Measurements from ENCODE around the gene NETO1. TPM values are rescaled to one million over a fixed set of nuclear protein-coding genes. Genes with fewer than 3 reads are reported as not detected.

NETO1 gene, protein sequence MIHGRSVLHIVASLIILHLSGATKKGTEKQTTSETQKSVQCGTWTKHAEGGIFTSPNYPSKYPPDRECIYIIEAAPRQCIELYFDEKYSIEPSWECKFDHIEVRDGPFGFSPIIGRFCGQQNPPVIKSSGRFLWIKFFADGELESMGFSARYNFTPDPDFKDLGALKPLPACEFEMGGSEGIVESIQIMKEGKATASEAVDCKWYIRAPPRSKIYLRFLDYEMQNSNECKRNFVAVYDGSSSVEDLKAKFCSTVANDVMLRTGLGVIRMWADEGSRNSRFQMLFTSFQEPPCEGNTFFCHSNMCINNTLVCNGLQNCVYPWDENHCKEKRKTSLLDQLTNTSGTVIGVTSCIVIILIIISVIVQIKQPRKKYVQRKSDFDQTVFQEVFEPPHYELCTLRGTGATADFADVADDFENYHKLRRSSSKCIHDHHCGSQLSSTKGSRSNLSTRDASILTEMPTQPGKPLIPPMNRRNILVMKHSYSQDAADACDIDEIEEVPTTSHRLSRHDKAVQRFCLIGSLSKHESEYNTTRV
- total RNA-seq, result under 1 TPM in 1 of 4 donors, not detected in 3; 0.95 TPM

- peak within 1 kb of the TSS in 1 of 4 donors; percentile 26 for H3K4me3 ChIP-seq
- no peak within 1 kb of the TSS for H3K27ac ChIP-seq
- WGBS, 2 donors (ENCODE audit: low coverage in 1 of 2), result 32% methylated on average over 55 of the region's 85 CpGs; no CpG with 5 or more reads in 1 of the 2 donors
- no peak for DNase-seq
- TF ChIP-seq, protein P1, sequence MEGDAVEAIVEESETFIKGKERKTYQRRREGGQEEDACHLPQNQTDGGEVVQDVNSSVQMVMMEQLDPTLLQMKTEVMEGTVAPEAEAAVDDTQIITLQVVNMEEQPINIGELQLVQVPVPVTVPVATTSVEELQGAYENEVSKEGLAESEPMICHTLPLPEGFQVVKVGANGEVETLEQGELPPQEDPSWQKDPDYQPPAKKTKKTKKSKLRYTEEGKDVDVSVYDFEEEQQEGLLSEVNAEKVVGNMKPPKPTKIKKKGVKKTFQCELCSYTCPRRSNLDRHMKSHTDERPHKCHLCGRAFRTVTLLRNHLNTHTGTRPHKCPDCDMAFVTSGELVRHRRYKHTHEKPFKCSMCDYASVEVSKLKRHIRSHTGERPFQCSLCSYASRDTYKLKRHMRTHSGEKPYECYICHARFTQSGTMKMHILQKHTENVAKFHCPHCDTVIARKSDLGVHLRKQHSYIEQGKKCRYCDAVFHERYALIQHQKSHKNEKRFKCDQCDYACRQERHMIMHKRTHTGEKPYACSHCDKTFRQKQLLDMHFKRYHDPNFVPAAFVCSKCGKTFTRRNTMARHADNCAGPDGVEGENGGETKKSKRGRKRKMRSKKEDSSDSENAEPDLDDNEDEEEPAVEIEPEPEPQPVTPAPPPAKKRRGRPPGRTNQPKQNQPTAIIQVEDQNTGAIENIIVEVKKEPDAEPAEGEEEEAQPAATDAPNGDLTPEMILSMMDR (IDR thresholded peaks at IDR 0.05), result no peak
- TF ChIP-seq POLR2AphosphoS5 (IDR thresholded peaks at IDR 0.05), result no peak
- TF ChIP-seq EP300 (IDR thresholded peaks at IDR 0.05; ENCODE audit: low read depth), result no peak
- TF ChIP-seq POLR2A (IDR thresholded peaks at IDR 0.05), result no peak
- peaks cover 41% of the 10 kb centered on the region for H3K27me3 ChIP-seq
- no peaks in the 10 kb centered on the region for H3K36me3 ChIP-seq
- H3K4me1 ChIP-seq, result no peaks in the 10 kb centered on the region
- H3K9me3 ChIP-seq, result no peaks in the 10 kb centered on the region
- in situ Hi-C loops (cut with MboI; ENCODE audit: low pct_ligation_motif_present in 1 of 4, low pct_unique_long_range_greater_than_20kb in 1 of 4, low sequenced_read_pairs in 3 of 4), result no loop called here
- intact Hi-C loops (cut with DNase I; ENCODE audit: low total_unique reads), result no loop called here
Observed at GRCh38 chr18:72867746-72868584, at the start of gene NETO1. Gene NETO1, minus strand, starts transcription at chr18:72867987. Its CDS starts 696 bp downstream, at chr18:72867291.

GRCh38 chr18:72910045-72910444, 42.3 kb upstream of the NETO1 start:
- in situ Hi-C loops (cut with MboI; ENCODE audit: low pct_ligation_motif_present in 1 of 4, low pct_unique_long_range_greater_than_20kb in 1 of 4, low sequenced_read_pairs in 3 of 4), result no loop called here
- Histone ChIP-seq H3K4me3 (no peak overlapping the region), H3K4me1 (no peaks in the 10 kb centered on the region), H3K36me3 (no peaks in the 10 kb centered on the region), H3K9me3 (no peaks in the 10 kb centered on the region), H3K27ac (no peak overlapping the region), H3K27me3 (no peaks in the 10 kb centered on the region)
- no peak for DNase-seq
- TF ChIP-seq EP300 (IDR thresholded peaks at IDR 0.05; ENCODE audit: low read depth), result no peak
- no peak for TF ChIP-seq POLR2A (IDR thresholded peaks at IDR 0.05)
- TF ChIP-seq POLR2AphosphoS5 (IDR thresholded peaks at IDR 0.05), result no peak
- TF ChIP-seq, protein P1 (IDR thresholded peaks at IDR 0.05), result no peak
- WGBS, 2 donors (ENCODE audit: low coverage in 1 of 2), result 74 to 84% methylated on average over 4 to 5 of the region's 5 CpGs
- intact Hi-C loops (cut with DNase I; ENCODE audit: low total_unique reads), result no loop called here

GRCh38 chr18:72908181-72908580, 40.4 kb upstream of the NETO1 start:
- Histone ChIP-seq H3K4me1 (no peaks in the 10 kb centered on the region), H3K27ac (no peak overlapping the region), H3K36me3 (no peaks in the 10 kb centered on the region), H3K9me3 (no peaks in the 10 kb centered on the region), H3K4me3 (no peak overlapping the region), H3K27me3 (no peaks in the 10 kb centered on the region)
- DNase-seq, result no peak
- in situ Hi-C loops (cut with MboI; ENCODE audit: low pct_ligation_motif_present in 1 of 4, low pct_unique_long_range_greater_than_20kb in 1 of 4, low sequenced_read_pairs in 3 of 4) (no loop called here), intact Hi-C loops (cut with DNase I; ENCODE audit: low total_unique reads) (no loop called here)
- 39 to 83% methylated on average over 1 to 2 of the region's 2 CpGs for WGBS, 2 donors (ENCODE audit: low coverage in 1 of 2)
- no peak for TF ChIP-seq POLR2A (IDR thresholded peaks at IDR 0.05)
- TF ChIP-seq POLR2AphosphoS5 (IDR thresholded peaks at IDR 0.05), result no peak
- TF ChIP-seq, protein P1 (IDR thresholded peaks at IDR 0.05), result no peak
- no peak for TF ChIP-seq EP300 (IDR thresholded peaks at IDR 0.05; ENCODE audit: low read depth)

DNA sequence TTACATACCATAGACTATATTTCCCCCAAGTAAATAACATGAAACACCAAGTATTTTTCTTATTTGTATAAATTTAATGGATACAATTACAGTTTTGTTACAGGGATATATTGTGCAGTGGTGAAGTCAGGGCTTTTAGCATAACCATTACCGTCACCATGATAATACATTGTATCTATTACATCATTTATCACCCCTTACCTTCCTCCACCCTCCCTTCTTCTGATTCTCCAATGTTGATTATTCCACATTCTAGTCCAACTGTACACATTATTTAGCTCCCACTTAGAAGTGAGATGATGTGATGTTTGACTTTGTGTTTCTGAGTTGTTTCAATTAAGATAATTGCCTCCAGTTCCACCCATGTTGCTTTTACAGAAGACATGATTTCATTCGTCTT, 35.2 kb upstream of the NETO1 start:
- WGBS, 2 donors (ENCODE audit: low coverage in 1 of 2), result 79 to 95% methylated on average over 2 of the region's 2 CpGs
- Histone ChIP-seq H3K36me3 (no peaks in the 10 kb centered on the region), H3K4me3 (no peak overlapping the region), H3K27me3 (no peaks in the 10 kb centered on the region), H3K27ac (no peak overlapping the region), H3K9me3 (no peaks in the 10 kb centered on the region), H3K4me1 (no peaks in the 10 kb centered on the region)
- no peak for DNase-seq
- intact Hi-C loops (cut with DNase I; ENCODE audit: low total_unique reads), result no loop called here
- in situ Hi-C loops (cut with MboI; ENCODE audit: low pct_ligation_motif_present in 1 of 4, low pct_unique_long_range_greater_than_20kb in 1 of 4, low sequenced_read_pairs in 3 of 4), result no loop called here
- TF ChIP-seq, protein P1 (IDR thresholded peaks at IDR 0.05), result no peak
- TF ChIP-seq EP300 (IDR thresholded peaks at IDR 0.05; ENCODE audit: low read depth) (no peak), POLR2AphosphoS5 (IDR thresholded peaks at IDR 0.05) (no peak), POLR2A (IDR thresholded peaks at IDR 0.05) (no peak)

Data from transverse colon (tissue), 4 donors.